Chondrocyte (in vitro differentiated cells): Measurements from ENCODE around the gene BICDL1. TPM values are rescaled to one million over a fixed set of nuclear protein-coding genes. Genes with fewer than 3 reads are reported as not detected.
"Not testable (repeated sequence)": the region's sequence is repeated elsewhere in the genome, so short reads cannot be mapped to it uniquely, and the experiment has no call there.

Experiments
- DNase-seq: peaks from one replicate; pipeline ENCODE4 v3.0.0; 2021; ENCODE audit warnings: mixed read lengths, low spot score
- H3K27ac Mint-ChIP-seq: one replicate; pipeline ENCODE4 v1.8.0; 2021; ENCODE audit warnings: mild to moderate bottlenecking, moderate library complexity, mixed read lengths; ENCODE audit not compliant: unreplicated experiment
- H3K27me3 Mint-ChIP-seq: 2 replicates; pipeline ENCODE4 v1.8.0; 2021; ENCODE audit warnings: low read depth, mixed read lengths
- H3K36me3 Mint-ChIP-seq: 2 replicates; pipeline ENCODE4 v1.8.0; 2021; ENCODE audit warnings: low read depth, mixed read lengths
- H3K4me1 Mint-ChIP-seq: 2 replicates; pipeline ENCODE4 v1.8.0; 2021; ENCODE audit warnings: low read depth, mild to moderate bottlenecking, mixed read lengths
- H3K4me3 Mint-ChIP-seq: one replicate; pipeline ENCODE4 v1.8.0; 2021; ENCODE audit warnings: mild to moderate bottlenecking, moderate library complexity, mixed read lengths; ENCODE audit not compliant: unreplicated experiment
- H3K9me3 Mint-ChIP-seq: 2 replicates; pipeline ENCODE4 v1.8.0; 2021; ENCODE audit warnings: low read depth, mixed read lengths
- CTCF ChIP-seq: fragments of 200-600 bp; sonication (generic); IDR thresholded peaks from 2 replicates; pipeline ENCODE4 v1.5.0; 2021; ENCODE audit warnings: antibody characterized with exemption, mild to moderate bottlenecking, moderate library complexity
- total RNA-seq: library from RNA; stranded (reverse); gene quantifications from 3 replicates; pipeline ENCODE4 v1.2.1, GENCODE V29; 2021

Gene BICDL1
- total RNA-seq, 1 donor from 2014 or later, result 0.45 TPM

- H3K27ac Mint-ChIP-seq, result no peak overlapping the region
- peaks cover 2% of the 10 kb centered on the region for H3K36me3 Mint-ChIP-seq
- no peak for TF ChIP-seq CTCF
- DNase-seq, result no peak
- peaks cover 4% of the 10 kb centered on the region for H3K9me3 Mint-ChIP-seq
- H3K4me1 Mint-ChIP-seq, result no peaks in the 10 kb centered on the region
- peaks cover 34% of the 10 kb centered on the region for H3K27me3 Mint-ChIP-seq
- H3K4me3 Mint-ChIP-seq, result no peak overlapping the region
Observed at GRCh38 chr12:120015313-120015712, 26.3 kb downstream of the BICDL1 start.

GRCh38 chr12:120016199-120016598 lies 27.2 kb downstream of the BICDL1 start:
- not testable (repeated sequence) for H3K36me3 Mint-ChIP-seq, H3K4me1 Mint-ChIP-seq, H3K27ac Mint-ChIP-seq, DNase-seq, H3K4me3 Mint-ChIP-seq, H3K9me3 Mint-ChIP-seq
- H3K27me3 Mint-ChIP-seq, result peaks cover 31% of the 10 kb centered on the region

- H3K36me3 Mint-ChIP-seq, result peaks cover 2% of the 10 kb centered on the region
- no peaks in the 10 kb centered on the region for H3K4me1 Mint-ChIP-seq
- H3K4me3 Mint-ChIP-seq, result no peak overlapping the region
- DNase-seq, result no peak
- no peak for TF ChIP-seq CTCF
- H3K27me3 Mint-ChIP-seq, result peaks cover 18% of the 10 kb centered on the region
- H3K9me3 Mint-ChIP-seq, result peaks cover 6% of the 10 kb centered on the region
- no peak overlapping the region for H3K27ac Mint-ChIP-seq
Observed at GRCh38 chr12:120019197-120019596, 30.2 kb downstream of the BICDL1 start.

GRCh38 chr12:120019938-120020337 lies 30.9 kb downstream of the BICDL1 start:
- TF ChIP-seq CTCF, result no peak
- H3K36me3 Mint-ChIP-seq, result peaks cover 2% of the 10 kb centered on the region
- DNase-seq, result no peak
- H3K4me3 Mint-ChIP-seq, result no peak overlapping the region
- no peaks in the 10 kb centered on the region for H3K4me1 Mint-ChIP-seq
- H3K27me3 Mint-ChIP-seq, result peaks cover 16% of the 10 kb centered on the region
- H3K9me3 Mint-ChIP-seq, result peaks cover 10% of the 10 kb centered on the region
- no peak overlapping the region for H3K27ac Mint-ChIP-seq

GRCh38 chr12:120024193-120024592 lies 35.2 kb downstream of the BICDL1 start:
- no peaks in the 10 kb centered on the region for H3K36me3 Mint-ChIP-seq
- no peak for TF ChIP-seq CTCF
- no peaks in the 10 kb centered on the region for H3K4me1 Mint-ChIP-seq
- no peak overlapping the region for H3K27ac Mint-ChIP-seq
- H3K9me3 Mint-ChIP-seq, result peaks cover 6% of the 10 kb centered on the region
- H3K4me3 Mint-ChIP-seq, result no peak overlapping the region
- H3K27me3 Mint-ChIP-seq, result peaks cover 3% of the 10 kb centered on the region
- no peak for DNase-seq

GRCh38 chr12:120025640-120026039 lies 36.6 kb downstream of the BICDL1 start:
- TF ChIP-seq CTCF, result no peak
- H3K36me3 Mint-ChIP-seq, result no peaks in the 10 kb centered on the region
- H3K27ac Mint-ChIP-seq, result no peak overlapping the region
- DNase-seq, result no peak
- H3K27me3 Mint-ChIP-seq, result peaks cover 2% of the 10 kb centered on the region
- no peak overlapping the region for H3K4me3 Mint-ChIP-seq
- no peaks in the 10 kb centered on the region for H3K4me1 Mint-ChIP-seq
- H3K9me3 Mint-ChIP-seq, result peaks cover 6% of the 10 kb centered on the region
